Activated gamma-delta T cell (primary cell): ENCODE measurements around the gene ABI3BP.

Experiments
- DNase-seq: peaks from one replicate; lab custom pipeline; 2025; lab: John Stamatoyannopoulos, UW

Gene ABI3BP

GRCh38 chr3:100769693-100770092 is 223.5 kb downstream of the ABI3BP start:
- DNase-seq = no peak

- no peak for DNase-seq
Observed at GRCh38 chr3:100766069-100766468, 227.2 kb downstream of the ABI3BP start.

GRCh38 chr3:100765437-100765975 is 227.7 kb downstream of the ABI3BP start:
- no peak for DNase-seq

- DNase-seq = no peak
Observed at GRCh38 chr3:100761951-100762350, 231.3 kb downstream of the ABI3BP start.

- DNase-seq = no peak
Observed at GRCh38 chr3:100761211-100761942, 231.8 kb downstream of the ABI3BP start.

- DNase-seq = no peak
Observed at GRCh38 chr3:100760377-100760776, 232.8 kb downstream of the ABI3BP start.

- no peak for DNase-seq
Observed at GRCh38 chr3:100759950-100760349, 233.3 kb downstream of the ABI3BP start.

- no peak for DNase-seq
Observed at GRCh38 chr3:100759159-100759558, 234.1 kb downstream of the ABI3BP start.

- no peak for DNase-seq
Observed at GRCh38 chr3:100756441-100756840, 236.8 kb downstream of the ABI3BP start.

- DNase-seq = no peak
Observed at GRCh38 chr3:100754563-100755334, 238.5 kb downstream of the ABI3BP start.

GRCh38 chr3:100753846-100754245 is 239.4 kb downstream of the ABI3BP start:
- DNase-seq = no peak

- DNase-seq = no peak
Observed at GRCh38 chr3:100748967-100749366, 244.3 kb downstream of the ABI3BP start.

- DNase-seq = no peak
Observed at GRCh38 chr3:100748220-100748619, 245.0 kb downstream of the ABI3BP start.

- DNase-seq = no peak
Observed at GRCh38 chr3:100746092-100746491, 247.1 kb downstream of the ABI3BP start.

- no peak for DNase-seq
Observed at GRCh38 chr3:100745617-100746016, 247.6 kb downstream of the ABI3BP start.

- no peak for DNase-seq
Observed at GRCh38 chr3:100744671-100745070, 248.6 kb downstream of the ABI3BP start.

- DNase-seq = no peak
Observed at GRCh38 chr3:100743535-100743934, 249.7 kb downstream of the ABI3BP start.

- no peak for DNase-seq
Observed at GRCh38 chr3:100740207-100740606, 253.0 kb downstream of the ABI3BP start.

GRCh38 chr3:100737334-100737733 is 255.9 kb downstream of the ABI3BP start:
- no peak for DNase-seq

- no peak for DNase-seq
Observed at GRCh38 chr3:100732435-100732834, 260.8 kb downstream of the ABI3BP start.

GRCh38 chr3:100730524-100730923 is 262.7 kb downstream of the ABI3BP start:
- no peak for DNase-seq

GRCh38 chr3:100726706-100727105 is 266.5 kb downstream of the ABI3BP start:
- DNase-seq = no peak

- DNase-seq = no peak
Observed at GRCh38 chr3:100725935-100726513, 267.2 kb downstream of the ABI3BP start.
